Bronchial epithelial cell (primary cell): ENCODE data around the gene PRKCSH. TPM values are rescaled to one million over a fixed set of nuclear protein-coding genes. Genes with fewer than 3 reads are reported as not detected.
A peak's percentile ranks its signal among the peaks of the same experiment; 100 is the strongest.

Experiments used
- DNase-seq: peaks from one replicate; pipeline ENCODE4 v3.0.0-alpha.2; 2010; ENCODE audit warnings: low read depth
- FAIRE-seq: peaks from 2 replicates; lab custom pipeline; 2011; peaks lifted over from hg19 to GRCh38; lab: Jason Lieb, UNC
- H3K27me3 ChIP-seq: 2 replicates; pipeline ENCODE4 v1.5.1; 2011; ENCODE audit warnings: low read length; ENCODE audit not compliant: control insufficient read depth, insufficient read depth
- H3K36me3 ChIP-seq: 2 replicates; pipeline ENCODE4 v1.5.1; 2011; ENCODE audit warnings: low read length; ENCODE audit not compliant: control insufficient read depth, insufficient read depth
- H3K4me3 ChIP-seq: 2 replicates; pipeline ENCODE4 v1.5.1; 2011; ENCODE audit warnings: mild to moderate bottlenecking, low read depth, low read length, control low read depth
- CTCF ChIP-seq: IDR thresholded peaks from 2 replicates; pipeline ENCODE4 v1.5.1; 2011; ENCODE audit warnings: mild to moderate bottlenecking, moderate library complexity, low read length, control low read depth, inconsistent platforms; ENCODE audit not compliant: insufficient read depth, severe bottlenecking
- total RNA-seq: library from RNA; depleted of rRNA; stranded (reverse); fragments of >200 nt; gene quantifications from 2 replicates; pipeline ENCODE4 v1.2.1, GENCODE V29; 2014

The PRKCSH gene
- total RNA-seq, 1 donor from 2014 or later, result 67.9 TPM

GRCh38 chr19:11489378-11489777 is 53.9 kb downstream of the PRKCSH start:
- no peaks in the 10 kb centered on the region for H3K36me3 ChIP-seq
- no peak for FAIRE-seq

GRCh38 chr19:11494634-11495285 is 59.3 kb downstream of the PRKCSH start:
- Histone ChIP-seq H3K27me3 (no peaks in the 10 kb centered on the region), H3K4me3 (no peak overlapping the region), H3K36me3 (peaks cover 8% of the 10 kb centered on the region)
- no peak for TF ChIP-seq CTCF
- DNase-seq (no peak), FAIRE-seq (no peak)

More at GRCh38 chr19:11489378-11489777, 53.9 kb downstream of the PRKCSH start:
- no peaks in the 10 kb centered on the region for H3K27me3 ChIP-seq
- H3K4me3 ChIP-seq, result no peak overlapping the region
- DNase-seq, result no peak
- TF ChIP-seq CTCF, result no peak

- no peak for FAIRE-seq
- DNase-seq, result no peak
- Histone ChIP-seq H3K36me3 (peaks cover 8% of the 10 kb centered on the region), H3K27me3 (no peaks in the 10 kb centered on the region), H3K4me3 (no peak overlapping the region)
- no peak for TF ChIP-seq CTCF
Observed at GRCh38 chr19:11495481-11495880, 60.0 kb downstream of the PRKCSH start.

GRCh38 chr19:11495885-11496284 is 60.5 kb downstream of the PRKCSH start:
- H3K4me3 ChIP-seq, result no peak overlapping the region
- no peaks in the 10 kb centered on the region for H3K27me3 ChIP-seq
- no peak for TF ChIP-seq CTCF
- no peak for DNase-seq
- FAIRE-seq, result no peak
- H3K36me3 ChIP-seq, result peaks cover 8% of the 10 kb centered on the region

- peaks cover 8% of the 10 kb centered on the region for H3K36me3 ChIP-seq
- FAIRE-seq (peak; percentile 13), DNase-seq (peak; percentile 71)
- peak; percentile 77 for TF ChIP-seq CTCF
- no peak overlapping the region for H3K4me3 ChIP-seq
- no peaks in the 10 kb centered on the region for H3K27me3 ChIP-seq
Observed at GRCh38 chr19:11496391-11497163, 61.1 kb downstream of the PRKCSH start.
